ENCODE measurements around the gene SMAD9. TPM values are rescaled to one million over a fixed set of nuclear protein-coding genes. Genes with fewer than 3 reads are reported as not detected.

Gene SMAD9
- total and polyA plus RNA-seq, 2 of the 13 experiments (the other 11 are each of a cell fraction or from before 2014, with no cell fraction given), result 4.2 to 7.7 TPM

DNA sequence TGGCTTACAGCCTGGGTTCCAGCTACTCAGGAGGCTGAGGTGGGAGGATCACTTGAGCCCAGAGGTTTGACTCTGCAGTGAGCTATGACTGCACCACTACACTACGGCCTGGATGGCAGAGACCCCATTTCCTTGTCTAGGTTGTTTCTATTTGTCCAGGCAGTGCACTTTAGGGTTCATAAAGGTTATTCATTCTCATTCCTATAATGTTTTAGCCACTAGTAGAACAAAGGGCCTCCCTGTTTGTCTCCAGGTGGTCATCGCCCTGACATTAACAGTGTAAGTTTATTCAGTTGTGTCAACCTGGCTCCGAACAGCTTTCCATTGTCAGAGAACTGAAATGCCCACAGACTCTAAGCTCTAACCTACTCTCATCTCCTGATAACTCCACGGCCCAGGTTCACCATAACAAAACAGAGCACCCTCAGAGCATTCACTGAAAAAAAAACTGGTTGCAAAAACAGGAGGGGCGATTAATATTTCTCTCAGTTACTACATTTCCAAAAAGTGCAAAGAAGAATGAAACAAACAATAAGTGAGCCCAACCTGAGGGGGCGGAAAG is 37.1 kb downstream of the SMAD9 start (continued):
- TF ChIP-seq SRSF4 (IDR thresholded peaks at IDR 0.05; ENCODE audit: low read depth, low read length, poor library complexity, severe bottlenecking), result no peak
- TF ChIP-seq RBM22 (optimal IDR thresholded peaks at IDR 0.05; ENCODE audit: low read length), result no peak
- TF ChIP-seq, protein P1, sequence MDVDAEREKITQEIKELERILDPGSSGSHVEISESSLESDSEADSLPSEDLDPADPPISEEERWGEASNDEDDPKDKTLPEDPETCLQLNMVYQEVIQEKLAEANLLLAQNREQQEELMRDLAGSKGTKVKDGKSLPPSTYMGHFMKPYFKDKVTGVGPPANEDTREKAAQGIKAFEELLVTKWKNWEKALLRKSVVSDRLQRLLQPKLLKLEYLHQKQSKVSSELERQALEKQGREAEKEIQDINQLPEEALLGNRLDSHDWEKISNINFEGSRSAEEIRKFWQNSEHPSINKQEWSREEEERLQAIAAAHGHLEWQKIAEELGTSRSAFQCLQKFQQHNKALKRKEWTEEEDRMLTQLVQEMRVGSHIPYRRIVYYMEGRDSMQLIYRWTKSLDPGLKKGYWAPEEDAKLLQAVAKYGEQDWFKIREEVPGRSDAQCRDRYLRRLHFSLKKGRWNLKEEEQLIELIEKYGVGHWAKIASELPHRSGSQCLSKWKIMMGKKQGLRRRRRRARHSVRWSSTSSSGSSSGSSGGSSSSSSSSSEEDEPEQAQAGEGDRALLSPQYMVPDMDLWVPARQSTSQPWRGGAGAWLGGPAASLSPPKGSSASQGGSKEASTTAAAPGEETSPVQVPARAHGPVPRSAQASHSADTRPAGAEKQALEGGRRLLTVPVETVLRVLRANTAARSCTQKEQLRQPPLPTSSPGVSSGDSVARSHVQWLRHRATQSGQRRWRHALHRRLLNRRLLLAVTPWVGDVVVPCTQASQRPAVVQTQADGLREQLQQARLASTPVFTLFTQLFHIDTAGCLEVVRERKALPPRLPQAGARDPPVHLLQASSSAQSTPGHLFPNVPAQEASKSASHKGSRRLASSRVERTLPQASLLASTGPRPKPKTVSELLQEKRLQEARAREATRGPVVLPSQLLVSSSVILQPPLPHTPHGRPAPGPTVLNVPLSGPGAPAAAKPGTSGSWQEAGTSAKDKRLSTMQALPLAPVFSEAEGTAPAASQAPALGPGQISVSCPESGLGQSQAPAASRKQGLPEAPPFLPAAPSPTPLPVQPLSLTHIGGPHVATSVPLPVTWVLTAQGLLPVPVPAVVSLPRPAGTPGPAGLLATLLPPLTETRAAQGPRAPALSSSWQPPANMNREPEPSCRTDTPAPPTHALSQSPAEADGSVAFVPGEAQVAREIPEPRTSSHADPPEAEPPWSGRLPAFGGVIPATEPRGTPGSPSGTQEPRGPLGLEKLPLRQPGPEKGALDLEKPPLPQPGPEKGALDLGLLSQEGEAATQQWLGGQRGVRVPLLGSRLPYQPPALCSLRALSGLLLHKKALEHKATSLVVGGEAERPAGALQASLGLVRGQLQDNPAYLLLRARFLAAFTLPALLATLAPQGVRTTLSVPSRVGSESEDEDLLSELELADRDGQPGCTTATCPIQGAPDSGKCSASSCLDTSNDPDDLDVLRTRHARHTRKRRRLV (CRISPR knock-in tag; IDR thresholded peaks at IDR 0.05), result 0 out of 2 replicates have a peak, but pooled peaks have one; percentile 29
- no peak for TF ChIP-seq MIER2 (CRISPR knock-in tag; IDR thresholded peaks at IDR 0.05)
- TF ChIP-seq MAF1 (CRISPR knock-in tag; IDR thresholded peaks at IDR 0.05; ENCODE audit: borderline replicate concordance), result no peak
- TF ChIP-seq, protein P2, sequence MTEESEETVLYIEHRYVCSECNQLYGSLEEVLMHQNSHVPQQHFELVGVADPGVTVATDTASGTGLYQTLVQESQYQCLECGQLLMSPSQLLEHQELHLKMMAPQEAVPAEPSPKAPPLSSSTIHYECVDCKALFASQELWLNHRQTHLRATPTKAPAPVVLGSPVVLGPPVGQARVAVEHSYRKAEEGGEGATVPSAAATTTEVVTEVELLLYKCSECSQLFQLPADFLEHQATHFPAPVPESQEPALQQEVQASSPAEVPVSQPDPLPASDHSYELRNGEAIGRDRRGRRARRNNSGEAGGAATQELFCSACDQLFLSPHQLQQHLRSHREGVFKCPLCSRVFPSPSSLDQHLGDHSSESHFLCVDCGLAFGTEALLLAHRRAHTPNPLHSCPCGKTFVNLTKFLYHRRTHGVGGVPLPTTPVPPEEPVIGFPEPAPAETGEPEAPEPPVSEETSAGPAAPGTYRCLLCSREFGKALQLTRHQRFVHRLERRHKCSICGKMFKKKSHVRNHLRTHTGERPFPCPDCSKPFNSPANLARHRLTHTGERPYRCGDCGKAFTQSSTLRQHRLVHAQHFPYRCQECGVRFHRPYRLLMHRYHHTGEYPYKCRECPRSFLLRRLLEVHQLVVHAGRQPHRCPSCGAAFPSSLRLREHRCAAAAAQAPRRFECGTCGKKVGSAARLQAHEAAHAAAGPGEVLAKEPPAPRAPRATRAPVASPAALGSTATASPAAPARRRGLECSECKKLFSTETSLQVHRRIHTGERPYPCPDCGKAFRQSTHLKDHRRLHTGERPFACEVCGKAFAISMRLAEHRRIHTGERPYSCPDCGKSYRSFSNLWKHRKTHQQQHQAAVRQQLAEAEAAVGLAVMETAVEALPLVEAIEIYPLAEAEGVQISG (CRISPR knock-in tag; IDR thresholded peaks at IDR 0.05), result peak; percentile 31; the same call in 1 of the 2 replicates
- TF ChIP-seq, protein P3, sequence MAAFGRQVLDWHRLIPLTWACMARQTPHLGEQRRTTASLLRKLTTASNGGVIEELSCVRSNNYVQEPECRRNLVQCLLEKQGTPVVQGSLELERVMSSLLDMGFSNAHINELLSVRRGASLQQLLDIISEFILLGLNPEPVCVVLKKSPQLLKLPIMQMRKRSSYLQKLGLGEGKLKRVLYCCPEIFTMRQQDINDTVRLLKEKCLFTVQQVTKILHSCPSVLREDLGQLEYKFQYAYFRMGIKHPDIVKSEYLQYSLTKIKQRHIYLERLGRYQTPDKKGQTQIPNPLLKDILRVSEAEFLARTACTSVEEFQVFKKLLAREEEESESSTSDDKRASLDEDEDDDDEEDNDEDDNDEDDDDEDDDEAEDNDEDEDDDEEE (CRISPR knock-in tag; IDR thresholded peaks at IDR 0.05), result no peak
- TF ChIP-seq, protein P4, sequence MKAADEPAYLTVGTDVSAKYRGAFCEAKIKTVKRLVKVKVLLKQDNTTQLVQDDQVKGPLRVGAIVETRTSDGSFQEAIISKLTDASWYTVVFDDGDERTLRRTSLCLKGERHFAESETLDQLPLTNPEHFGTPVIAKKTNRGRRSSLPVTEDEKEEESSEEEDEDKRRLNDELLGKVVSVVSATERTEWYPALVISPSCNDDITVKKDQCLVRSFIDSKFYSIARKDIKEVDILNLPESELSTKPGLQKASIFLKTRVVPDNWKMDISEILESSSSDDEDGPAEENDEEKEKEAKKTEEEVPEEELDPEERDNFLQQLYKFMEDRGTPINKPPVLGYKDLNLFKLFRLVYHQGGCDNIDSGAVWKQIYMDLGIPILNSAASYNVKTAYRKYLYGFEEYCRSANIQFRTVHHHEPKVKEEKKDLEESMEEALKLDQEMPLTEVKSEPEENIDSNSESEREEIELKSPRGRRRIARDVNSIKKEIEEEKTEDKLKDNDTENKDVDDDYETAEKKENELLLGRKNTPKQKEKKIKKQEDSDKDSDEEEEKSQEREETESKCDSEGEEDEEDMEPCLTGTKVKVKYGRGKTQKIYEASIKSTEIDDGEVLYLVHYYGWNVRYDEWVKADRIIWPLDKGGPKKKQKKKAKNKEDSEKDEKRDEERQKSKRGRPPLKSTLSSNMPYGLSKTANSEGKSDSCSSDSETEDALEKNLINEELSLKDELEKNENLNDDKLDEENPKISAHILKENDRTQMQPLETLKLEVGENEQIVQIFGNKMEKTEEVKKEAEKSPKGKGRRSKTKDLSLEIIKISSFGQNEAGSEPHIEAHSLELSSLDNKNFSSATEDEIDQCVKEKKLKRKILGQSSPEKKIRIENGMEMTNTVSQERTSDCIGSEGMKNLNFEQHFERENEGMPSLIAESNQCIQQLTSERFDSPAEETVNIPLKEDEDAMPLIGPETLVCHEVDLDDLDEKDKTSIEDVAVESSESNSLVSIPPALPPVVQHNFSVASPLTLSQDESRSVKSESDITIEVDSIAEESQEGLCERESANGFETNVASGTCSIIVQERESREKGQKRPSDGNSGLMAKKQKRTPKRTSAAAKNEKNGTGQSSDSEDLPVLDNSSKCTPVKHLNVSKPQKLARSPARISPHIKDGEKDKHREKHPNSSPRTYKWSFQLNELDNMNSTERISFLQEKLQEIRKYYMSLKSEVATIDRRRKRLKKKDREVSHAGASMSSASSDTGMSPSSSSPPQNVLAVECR (CRISPR knock-in tag; IDR thresholded peaks at IDR 0.05; ENCODE audit: borderline replicate concordance), result peak; percentile 22; the same call in 1 of the 2 replicates
- TF ChIP-seq, protein P5, sequence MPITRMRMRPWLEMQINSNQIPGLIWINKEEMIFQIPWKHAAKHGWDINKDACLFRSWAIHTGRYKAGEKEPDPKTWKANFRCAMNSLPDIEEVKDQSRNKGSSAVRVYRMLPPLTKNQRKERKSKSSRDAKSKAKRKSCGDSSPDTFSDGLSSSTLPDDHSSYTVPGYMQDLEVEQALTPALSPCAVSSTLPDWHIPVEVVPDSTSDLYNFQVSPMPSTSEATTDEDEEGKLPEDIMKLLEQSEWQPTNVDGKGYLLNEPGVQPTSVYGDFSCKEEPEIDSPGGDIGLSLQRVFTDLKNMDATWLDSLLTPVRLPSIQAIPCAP (CRISPR knock-in tag; IDR thresholded peaks at IDR 0.05; ENCODE audit: low read depth), result no peak
- TF ChIP-seq SPEN (CRISPR knock-in tag; IDR thresholded peaks at IDR 0.05; ENCODE audit: low read depth), result 0 out of 2 replicates have a peak, but pooled peaks have one; percentile 19
- TF ChIP-seq RBM39 (IDR thresholded peaks at IDR 0.05; ENCODE audit: low read depth, low read length, poor library complexity, severe bottlenecking), result no peak
- no peak; the same call in 1 of the 2 replicates for TF ChIP-seq SP5 (CRISPR knock-in tag; IDR thresholded peaks at IDR 0.05; ENCODE audit: borderline replicate concordance, low read depth)

All from HepG2 (cell line).